ENCODE results near the gene MAPK12.
A peak's percentile ranks its signal among the peaks of the same experiment; 100 is the strongest.

MAPK12 gene

GRCh38 chr22:50260801-50261614 lies 475 bp downstream of the MAPK12 start:
- H2AFZ ChIP-seq = peak overlapping the region; percentile 60
- no peaks in the 10 kb centered on the region for H3K27me3 ChIP-seq (ENCODE audit: control insufficient read depth, insufficient read depth, low read length)
- no peaks in the 10 kb centered on the region for H3K79me2 ChIP-seq
- H3K9ac ChIP-seq = no peak overlapping the region
- no peaks in the 10 kb centered on the region for H3K36me3 ChIP-seq (ENCODE audit: control insufficient read depth, insufficient read depth, low read length)
- TF ChIP-seq CTCF (IDR thresholded peaks at IDR 0.05) = no peak
- H3K9me3 ChIP-seq (ENCODE audit: control insufficient read depth, low read length) = no peaks in the 10 kb centered on the region
- H3K27ac ChIP-seq = no peak overlapping the region
- peak overlapping the region; percentile 88 for H3K4me2 ChIP-seq (ENCODE audit: low read length)
- peaks cover 3% of the 10 kb centered on the region for H3K4me1 ChIP-seq
- H3K4me3 ChIP-seq (ENCODE audit: low read depth, low read length) = peak overlapping the region; percentile 41

- Histone ChIP-seq H3K9ac (no peak overlapping the region), H3K9me3 (ENCODE audit: control insufficient read depth, low read length) (no peaks in the 10 kb centered on the region), H3K27ac (no peak overlapping the region), H3K4me2 (ENCODE audit: low read length) (peak overlapping the region; percentile 88), H3K36me3 (ENCODE audit: control insufficient read depth, insufficient read depth, low read length) (no peaks in the 10 kb centered on the region), H3K4me1 (peaks cover 3% of the 10 kb centered on the region), H3K79me2 (no peaks in the 10 kb centered on the region), H3K4me3 (ENCODE audit: low read depth, low read length) (peak overlapping the region; percentile 41), H3K27me3 (ENCODE audit: control insufficient read depth, insufficient read depth, low read length) (no peaks in the 10 kb centered on the region), H2AFZ (peak overlapping the region; percentile 60)
- no peak for TF ChIP-seq CTCF (IDR thresholded peaks at IDR 0.05)
These were observed 1.1 kb downstream of the MAPK12 start for GRCh38 chr22:50260434-50260800.

GRCh38 chr22:50259302-50259701 lies 2.2 kb downstream of the MAPK12 start:
- Histone ChIP-seq H3K27me3 (ENCODE audit: control insufficient read depth, insufficient read depth, low read length) (no peaks in the 10 kb centered on the region), H3K4me1 (peaks cover 3% of the 10 kb centered on the region), H3K4me2 (ENCODE audit: low read length) (no peak overlapping the region), H3K4me3 (ENCODE audit: low read depth, low read length) (no peak overlapping the region), H2AFZ (no peak overlapping the region), H3K9me3 (ENCODE audit: control insufficient read depth, low read length) (no peaks in the 10 kb centered on the region), H3K9ac (no peak overlapping the region), H3K27ac (no peak overlapping the region), H3K36me3 (ENCODE audit: control insufficient read depth, insufficient read depth, low read length) (no peaks in the 10 kb centered on the region), H3K79me2 (no peaks in the 10 kb centered on the region)
- TF ChIP-seq CTCF (IDR thresholded peaks at IDR 0.05) = no peak

- H3K27ac ChIP-seq = no peak overlapping the region
- peaks cover 3% of the 10 kb centered on the region for H3K4me1 ChIP-seq
- no peak overlapping the region for H3K4me3 ChIP-seq (ENCODE audit: low read depth, low read length)
- H3K36me3 ChIP-seq (ENCODE audit: control insufficient read depth, insufficient read depth, low read length) = no peaks in the 10 kb centered on the region
- H3K9me3 ChIP-seq (ENCODE audit: control insufficient read depth, low read length) = no peaks in the 10 kb centered on the region
- no peak overlapping the region for H2AFZ ChIP-seq
- no peaks in the 10 kb centered on the region for H3K27me3 ChIP-seq (ENCODE audit: control insufficient read depth, insufficient read depth, low read length)
- no peak overlapping the region for H3K9ac ChIP-seq
- no peaks in the 10 kb centered on the region for H3K79me2 ChIP-seq
- TF ChIP-seq CTCF (IDR thresholded peaks at IDR 0.05) = no peak
- H3K4me2 ChIP-seq (ENCODE audit: low read length) = no peak overlapping the region
These were observed 2.9 kb downstream of the MAPK12 start for GRCh38 chr22:50258361-50259292.
